RKO (cell line): ENCODE measurements around the gene PPEF1.
A peak's percentile ranks its signal among the peaks of the same experiment; 100 is the strongest.
"Not testable (repeated sequence)": the region's sequence is repeated elsewhere in the genome, so short reads cannot be mapped to it uniquely, and the experiment has no call there.

Source experiments
- DNase-seq: peaks from one replicate; pipeline ENCODE4 v3.0.0-alpha.2; 2016; ENCODE audit warnings: low spot score

PPEF1 gene

DNA sequence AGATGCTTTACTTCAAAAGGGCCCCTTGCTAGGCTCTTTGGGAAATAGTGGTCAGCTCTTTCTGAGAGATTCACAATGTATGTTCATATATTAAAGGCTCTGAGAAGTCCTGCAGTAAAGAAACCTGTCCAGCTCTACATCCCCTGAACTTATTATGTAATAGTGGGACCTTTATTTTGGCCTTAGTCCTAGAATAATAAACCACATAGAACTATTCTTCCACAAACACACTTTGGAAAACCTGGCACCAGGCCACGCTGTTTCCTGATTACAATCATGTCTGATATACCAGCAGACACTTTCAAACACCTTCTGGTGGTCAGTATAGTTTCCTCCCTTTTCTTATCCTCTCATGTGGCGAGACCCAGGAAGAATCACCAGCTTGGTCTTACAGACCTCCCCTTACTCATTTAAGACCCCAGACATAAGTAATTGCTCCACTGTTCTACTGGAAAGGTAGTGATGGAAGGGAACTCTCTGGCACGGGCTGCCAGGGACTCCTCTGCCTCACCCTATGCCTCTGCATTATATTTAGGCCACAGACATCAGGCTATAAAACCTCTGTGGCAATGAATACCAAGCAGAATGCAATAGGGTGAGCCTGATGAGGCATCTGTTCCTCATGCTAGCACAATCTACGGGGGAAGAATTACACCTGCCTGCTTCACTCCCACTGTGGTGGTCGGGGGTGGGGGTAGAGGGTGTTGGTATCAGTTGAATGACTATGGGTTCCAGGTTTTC, 5.7 kb upstream of the PPEF1 start:
- DNase-seq = no peak

DNA sequence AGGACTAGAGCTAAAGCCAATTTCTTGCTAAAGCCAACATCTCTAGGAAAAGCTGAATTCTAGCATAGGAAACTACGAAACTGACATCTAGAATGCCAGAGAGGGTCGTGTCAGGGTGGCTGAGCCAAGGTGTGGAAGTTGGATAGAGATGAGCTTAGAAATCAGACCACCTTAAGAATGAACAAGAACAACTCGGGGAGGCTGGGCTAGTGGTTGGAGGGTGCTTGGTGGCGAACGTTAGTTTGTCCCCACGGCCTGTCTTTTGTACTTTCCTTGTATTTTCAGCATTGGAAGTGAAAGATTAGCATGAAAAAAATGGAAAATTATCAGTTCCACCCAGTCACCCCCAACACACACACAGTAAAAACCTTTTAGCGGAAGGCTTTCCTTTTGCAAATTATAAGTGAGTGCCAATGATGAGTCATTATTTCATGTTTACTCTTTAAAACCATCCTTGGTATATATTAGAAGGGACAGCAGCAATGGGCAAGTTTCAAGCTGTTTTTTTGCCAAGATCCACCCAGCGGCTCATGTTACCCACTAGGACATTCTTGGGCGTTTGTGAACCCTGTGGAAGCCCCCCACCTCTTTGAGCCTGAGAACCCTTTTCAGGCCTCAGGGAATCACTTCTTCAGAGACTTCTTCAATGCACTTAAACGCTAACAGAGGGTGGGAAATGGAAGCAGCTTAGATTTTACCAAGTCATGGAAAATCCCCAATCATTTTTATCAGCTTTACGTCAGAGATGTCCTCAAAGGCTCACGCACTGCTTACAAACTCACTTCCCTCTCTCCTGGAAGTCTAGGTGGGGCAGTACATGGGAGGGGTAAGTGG, 4.9 kb upstream of the PPEF1 start:
- no peak for DNase-seq

DNA sequence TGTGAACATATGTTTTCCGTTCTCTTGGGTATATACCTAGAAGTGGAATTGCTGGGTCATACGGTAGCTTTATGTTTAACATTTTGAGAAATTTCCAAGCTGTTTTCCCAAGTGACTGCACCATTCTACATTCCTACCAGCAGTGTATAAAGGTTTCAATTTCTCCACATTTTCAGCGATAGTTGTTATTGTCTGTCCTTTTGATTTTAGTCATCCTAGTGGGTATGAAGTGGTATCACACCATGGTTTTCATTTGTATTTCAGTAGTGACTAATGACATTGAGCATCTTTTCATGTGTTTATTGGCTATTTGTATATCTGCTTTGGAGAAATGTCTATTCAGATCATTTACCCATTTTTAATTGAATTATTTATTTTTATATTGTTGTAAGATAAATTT, 2.4 kb downstream of the PPEF1 start:
- DNase-seq = no peak

DNA sequence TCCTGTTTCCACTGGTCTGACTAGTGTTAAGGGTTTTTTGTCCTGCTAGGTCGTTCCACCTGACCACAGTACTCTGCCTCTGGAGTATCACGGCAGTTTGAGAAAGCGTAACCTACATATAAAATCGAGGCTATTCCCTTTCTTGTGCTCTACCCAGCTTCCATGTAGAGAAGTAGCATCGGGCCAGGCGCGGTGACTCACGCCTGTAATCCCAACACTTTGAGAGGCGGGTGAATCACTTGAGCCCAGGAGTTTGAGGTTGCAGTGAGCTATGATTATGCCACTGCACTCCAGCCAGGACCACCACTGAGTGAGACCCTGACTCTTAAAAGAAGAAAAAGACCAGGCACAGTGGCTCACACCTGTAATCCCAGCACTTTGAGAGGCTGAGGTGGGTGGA, 7.5 kb downstream of the PPEF1 start:
- peak; percentile 13 for DNase-seq

DNA sequence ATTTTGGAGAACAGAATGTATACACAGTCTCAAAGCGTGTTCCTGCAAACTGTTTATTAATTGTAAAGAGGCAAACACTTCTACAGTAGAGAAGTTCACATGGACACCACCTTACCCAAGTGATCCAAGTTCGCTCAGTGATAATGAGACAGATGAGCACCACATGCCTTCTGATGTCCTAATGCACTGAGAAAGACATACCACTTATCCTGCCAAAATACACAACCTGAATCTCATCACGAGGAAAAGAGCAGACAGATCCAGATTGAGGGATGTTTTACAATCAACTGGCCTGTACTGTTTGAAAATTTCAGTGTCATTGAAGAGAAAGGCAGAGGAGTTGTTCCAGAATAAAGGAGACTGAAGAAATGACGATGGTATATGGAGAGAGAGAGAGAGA, 12.4 kb downstream of the PPEF1 start:
- DNase-seq = no peak

DNA sequence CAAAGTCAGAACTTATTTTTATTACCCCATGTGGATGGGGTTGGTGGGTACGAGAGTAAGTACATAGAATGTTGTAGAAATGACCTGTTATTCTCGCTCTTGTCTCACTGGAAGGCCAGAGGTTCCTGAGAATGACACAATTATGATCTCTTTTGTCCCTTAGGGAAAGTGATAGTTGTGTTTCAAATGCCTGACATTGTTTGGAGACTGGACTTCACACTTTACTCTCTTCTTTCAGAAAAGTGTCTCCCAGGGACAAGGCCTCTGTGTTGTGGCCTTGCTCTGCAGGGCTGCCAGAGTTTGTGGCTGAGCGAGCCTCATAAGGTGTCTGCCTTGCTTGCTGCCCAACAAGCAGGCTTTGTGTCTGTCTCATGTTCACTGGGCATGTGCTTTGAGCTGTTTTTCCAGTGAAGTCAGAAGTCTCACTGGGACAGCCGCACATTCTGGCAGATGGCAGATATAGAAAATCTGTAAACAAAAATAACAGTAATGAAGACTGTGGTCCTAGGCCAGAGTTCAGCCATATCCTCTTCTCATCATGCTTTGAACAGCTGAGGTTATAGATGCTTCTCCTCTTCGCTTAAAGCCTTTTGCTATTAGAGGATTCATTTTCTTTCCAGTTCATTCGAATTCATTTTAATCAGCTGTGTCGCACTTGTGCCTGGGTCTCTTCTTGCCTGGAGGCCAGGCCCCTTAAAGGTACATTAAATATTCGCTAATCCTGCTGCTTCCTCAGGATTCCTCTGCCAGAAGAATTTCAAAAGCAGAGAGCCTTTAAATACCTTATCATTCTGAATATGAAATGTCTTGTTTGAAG, 14.4 kb downstream of the PPEF1 start:
- no peak for DNase-seq

DNA sequence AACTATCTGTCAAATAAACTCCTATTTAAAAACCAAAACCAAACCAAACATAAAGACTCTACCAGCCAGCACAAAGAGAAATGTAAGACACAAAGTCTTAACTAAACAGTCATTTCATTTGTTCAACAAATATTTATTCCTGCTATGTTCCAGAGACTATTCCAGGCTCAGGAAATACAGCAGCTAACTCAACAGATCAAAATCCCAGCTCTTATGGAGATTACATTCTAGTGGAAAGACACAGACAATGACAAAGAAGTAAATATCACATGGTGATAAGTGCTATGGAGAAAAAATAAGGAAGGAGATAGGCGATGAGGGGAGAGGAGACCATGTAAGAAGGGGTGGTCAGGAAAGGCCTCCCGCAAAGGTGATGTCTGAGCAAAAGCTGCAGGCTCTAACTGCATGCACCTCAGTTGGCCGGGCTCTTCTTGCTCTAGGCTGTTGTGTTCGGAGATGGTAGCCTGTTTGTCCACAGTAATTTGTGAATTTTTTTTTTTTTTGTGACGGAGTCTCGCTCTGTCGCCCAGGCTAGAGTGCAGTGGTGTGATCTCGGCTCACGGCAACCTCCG, 15.1 kb downstream of the PPEF1 start:
- no peak for DNase-seq

DNA sequence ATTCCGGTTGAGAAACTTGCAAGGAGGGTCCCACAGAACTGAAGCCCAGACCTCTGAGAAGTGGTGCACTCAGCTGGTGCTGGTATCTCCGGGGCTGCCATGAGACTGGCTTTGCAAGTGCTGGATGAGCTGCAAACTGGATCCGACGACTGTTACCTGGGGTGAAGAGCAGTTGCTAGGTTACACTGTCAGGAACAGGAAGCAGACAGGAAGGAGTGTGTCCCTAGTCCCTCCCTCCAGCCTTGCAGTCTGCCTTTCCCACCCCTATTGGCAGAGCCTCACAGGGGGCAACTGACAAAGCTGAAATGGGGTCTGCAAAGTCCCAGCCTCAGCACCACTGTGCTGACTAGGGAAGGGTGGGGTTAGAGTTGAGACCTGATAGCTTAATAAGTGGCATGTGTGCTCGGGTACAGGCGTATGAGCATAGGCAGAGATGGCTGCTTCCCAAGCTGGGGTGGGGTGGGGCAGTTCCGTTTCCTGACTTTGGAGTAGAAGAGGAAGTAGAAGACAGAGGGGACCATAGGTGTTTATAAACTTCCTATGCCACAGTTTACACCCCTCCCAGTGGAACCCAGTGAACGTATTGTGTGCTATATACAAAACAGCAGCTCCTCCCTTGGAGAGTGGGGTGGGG, 18.0 kb downstream of the PPEF1 start:
- no peak for DNase-seq

DNA sequence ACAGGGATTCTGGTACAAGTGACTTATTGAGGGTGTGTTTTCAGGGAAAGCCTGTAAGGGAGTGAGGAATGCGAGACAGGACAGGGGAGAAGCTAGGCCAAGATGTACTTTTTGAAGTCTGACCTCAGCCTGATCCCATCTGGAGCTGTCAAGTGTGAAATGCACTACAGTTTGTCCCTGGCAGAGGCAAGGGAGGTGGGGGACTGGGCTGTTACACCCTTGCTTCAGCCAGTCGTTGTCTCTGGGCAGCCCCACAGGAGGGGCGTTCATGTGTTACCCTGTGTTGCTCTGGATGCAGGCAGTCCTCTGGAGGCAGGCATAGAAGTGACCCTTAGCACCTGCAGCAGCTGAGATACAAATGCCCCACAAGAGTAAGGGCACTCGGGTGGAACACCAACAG, 25.8 kb downstream of the PPEF1 start:
- no peak for DNase-seq

DNA sequence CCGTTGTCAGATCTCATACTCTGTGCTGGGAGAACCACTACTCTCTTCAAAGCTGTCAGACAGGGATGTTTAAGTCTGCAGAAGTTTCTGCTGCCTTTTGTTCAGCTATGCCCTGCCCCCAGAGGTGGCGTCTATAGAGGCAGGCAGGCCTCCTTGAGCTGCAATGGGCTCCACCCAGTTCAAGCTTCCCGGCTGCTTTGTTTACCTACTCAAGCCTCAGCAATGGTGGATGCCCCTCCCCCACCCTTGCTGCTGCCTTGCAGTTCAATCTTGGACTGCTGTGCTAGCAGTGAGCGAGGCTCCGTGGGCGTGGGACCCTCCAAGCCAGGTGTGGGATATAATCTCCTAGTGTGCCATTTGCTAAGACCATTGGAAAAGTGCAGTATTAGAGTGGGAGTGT, 32.2 kb downstream of the PPEF1 start:
- DNase-seq = not testable (repeated sequence)

DNA sequence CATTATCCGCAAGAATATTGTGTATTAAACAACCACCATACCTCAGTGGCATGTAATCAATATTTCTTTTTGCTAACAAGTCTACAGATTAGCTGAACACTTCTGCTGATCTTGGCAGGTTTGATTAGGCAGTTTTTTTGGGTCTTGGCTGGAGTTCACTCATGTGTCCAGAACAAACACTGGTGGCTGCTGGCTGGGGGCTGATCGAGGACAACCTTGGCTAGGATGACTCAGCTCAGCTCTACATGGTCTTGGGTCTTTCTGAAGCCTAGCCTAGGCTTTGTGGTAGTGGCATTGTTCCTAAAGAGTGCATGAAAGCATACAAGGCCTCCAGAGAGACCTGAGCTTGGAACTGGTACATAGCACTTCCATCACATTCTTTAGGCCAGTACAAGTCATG, 41.1 kb downstream of the PPEF1 start:
- no peak for DNase-seq

DNA sequence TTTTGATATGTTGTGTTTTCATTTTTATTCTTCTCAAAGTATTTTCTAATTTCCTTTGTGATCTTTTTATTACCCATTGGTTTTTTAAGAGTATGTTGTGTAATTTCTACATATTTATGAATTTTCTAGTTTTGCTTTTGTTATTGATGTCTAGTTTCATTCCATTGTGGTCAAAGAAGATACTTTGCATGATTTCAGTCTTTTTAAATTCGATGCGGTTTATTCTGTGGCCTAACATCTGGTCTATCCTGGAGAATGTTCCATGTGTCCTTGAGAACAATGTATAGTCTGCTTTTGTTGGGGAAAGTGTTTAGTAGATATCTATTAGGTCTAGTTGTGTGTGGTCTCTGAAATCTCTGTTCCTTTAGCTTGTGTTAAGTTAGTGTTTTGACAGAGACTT, 46.2 kb downstream of the PPEF1 start:
- DNase-seq = no peak

DNA sequence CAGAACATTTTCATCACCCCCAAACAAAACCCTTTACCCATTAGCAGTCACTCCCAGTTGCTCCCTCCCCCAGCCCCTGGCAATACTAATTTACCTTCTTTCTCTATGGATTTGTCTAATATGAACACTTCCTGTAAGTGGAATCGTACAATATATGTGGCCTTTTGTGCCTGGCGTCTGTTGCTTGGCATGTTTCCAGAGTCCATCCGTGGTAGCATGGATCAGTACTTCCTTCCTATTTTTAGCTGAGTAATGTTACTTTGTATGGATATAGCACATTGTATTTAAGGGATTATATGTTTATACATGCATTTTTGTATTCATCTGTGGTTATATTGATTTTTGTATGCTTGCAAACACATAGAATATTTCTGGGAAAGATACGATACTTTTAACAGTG, 48.2 kb downstream of the PPEF1 start:
- DNase-seq = no peak

DNA sequence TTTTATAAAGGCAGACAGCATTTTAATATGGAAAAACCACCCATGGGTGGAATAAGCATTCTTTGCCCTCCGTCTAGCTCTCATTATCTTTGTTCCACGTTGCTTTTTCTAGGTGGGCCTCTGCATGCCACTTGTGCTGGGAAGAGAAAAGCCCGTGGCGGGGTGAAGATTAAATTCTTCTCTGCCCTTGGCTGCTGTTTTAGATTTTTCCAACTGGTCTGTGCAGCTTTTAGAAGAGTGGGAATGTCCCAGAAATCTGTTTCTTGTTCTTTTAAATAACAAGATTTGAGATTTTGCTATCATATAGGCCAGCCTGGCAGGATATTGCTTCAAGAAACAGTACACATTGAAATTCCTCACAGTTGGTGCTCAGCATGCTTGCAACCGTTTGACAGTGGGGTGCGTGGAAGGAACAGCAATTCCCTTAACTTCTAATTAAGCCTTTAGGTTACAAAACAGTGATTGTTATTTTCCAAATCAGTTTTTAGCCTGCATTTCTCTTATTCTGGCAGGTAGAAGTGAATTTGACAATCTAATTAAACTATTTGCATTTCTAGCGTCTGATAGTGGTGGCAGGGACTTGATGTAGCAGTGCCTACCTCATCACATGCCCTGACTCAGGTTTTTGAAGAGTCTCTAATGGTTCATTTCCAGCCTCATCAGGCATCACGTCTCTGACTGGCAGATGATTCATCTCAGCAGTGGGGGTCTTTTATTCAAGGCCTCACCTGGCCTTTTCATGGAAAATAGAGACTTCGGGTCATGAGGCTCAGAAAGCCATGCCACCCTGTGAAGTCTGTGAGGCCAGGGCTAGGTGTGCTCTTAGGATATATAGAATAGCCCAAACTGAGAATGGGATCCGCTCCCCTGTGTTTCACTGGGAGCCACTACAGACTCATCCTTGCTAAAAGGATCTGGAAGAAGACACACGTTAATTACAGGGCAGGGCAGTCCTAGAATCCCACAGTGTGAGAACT, 50.8 kb downstream of the PPEF1 start:
- DNase-seq = no peak

DNA sequence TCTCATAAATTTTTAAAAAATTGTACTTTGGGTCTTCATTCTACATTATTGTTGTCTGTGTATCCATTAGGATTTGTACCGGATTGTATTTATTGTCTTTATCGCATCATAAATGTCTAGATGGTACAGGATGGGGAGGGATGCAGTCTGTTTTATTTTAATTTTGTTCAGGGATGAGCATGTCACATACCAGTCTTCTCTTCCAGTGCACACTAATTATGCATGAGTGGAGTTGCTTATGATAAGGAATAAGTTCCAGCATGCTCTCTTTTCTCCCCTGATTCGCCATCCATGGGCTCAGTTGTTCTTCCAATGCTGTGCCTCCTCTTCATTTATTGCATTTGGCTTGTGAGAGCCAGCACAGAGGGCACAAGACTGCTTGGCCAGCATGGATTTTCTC, 54.3 kb downstream of the PPEF1 start:
- DNase-seq = no peak

DNA sequence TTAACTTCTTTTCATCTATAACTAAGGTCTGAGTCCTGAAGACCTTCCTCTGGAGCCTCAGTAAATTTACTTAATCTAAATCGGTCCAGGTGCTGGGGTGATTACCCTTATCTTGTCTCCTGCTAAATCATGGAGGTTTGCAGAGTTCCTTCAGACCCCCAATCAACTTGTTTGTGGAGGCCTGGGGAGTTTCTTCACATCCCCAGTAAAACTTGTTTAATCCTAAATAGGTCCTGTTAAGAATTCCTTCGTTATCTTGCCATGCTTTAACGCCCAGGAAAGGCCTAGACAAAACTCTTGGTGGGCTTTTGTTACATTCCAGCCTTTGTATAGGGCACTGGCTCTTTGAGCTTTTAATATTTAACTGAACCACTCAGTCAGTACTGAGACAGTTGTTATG, 55.7 kb downstream of the PPEF1 start:
- DNase-seq = not testable (repeated sequence)

DNA sequence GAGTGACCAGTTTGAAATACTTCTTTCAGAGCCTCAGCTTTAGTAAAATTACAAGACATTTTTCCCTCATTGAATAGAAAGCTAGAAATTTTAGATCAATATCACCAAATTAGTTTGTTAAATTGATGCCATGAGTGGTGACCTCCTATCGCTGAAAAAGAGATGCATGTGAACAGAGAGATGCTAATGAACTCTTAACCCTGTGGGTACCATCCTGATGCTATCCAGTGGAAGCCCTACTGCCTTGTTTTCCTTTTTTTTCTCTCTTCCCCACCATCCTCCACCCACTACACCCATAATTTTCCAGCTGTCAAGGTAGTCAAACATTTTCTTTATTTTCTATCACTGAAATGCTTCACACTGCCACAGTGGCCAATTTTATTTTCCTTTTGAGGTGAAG, 61.9 kb downstream of the PPEF1 start:
- DNase-seq = no peak

DNA sequence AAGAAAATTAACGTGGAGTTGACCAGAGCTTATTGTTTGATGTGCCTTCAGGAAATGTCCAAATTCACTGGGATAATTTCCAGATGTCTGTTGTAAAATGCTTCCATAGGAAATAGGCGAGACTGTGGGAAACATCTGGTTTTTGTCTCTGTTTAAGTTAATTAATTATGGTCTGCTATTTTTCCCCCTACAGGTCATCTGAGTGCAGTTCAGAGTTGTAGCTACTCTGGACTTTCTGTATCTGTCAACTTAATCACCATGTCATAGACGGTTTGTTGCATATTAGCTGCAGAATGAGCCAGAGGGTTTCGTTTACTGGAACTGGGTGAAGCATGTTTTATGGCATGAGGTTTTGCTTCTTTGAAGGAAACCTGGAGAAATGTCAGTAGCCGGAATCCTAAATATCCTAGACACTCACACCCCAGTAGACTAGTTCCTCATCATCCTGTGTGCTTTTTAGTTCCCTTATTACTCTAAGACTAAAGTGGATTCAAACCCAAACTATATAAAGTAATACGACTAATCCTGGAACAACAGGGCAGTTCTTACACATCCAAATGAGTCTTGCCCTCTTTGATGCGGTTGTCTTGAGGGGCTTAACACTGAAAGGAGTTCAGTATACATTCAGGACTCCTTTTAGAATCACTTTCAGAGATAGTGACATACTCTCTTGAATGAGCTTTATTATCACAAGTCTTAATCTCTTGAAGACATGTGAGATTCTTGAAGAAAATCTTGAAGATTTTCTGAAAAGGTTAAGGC, 62.5 kb downstream of the PPEF1 start:
- no peak for DNase-seq

DNA sequence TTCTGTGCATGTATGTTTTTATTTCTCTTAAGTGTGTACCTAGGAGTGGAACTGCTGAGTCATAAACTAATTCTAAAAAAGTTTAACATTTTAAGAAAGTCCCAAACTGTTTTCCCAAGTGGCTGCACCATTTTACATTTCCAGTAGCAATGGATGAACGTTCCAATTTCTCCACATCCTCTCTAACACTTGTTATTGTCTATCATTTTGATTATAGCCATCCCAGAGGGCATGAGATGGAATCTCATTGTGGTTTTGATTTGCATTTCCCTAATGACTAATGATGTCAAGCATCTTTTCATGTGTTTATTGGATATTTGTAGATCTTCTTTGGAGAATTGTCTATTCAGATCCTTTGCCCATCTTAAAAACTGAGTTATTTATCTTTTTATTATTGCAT, 82.5 kb downstream of the PPEF1 start:
- DNase-seq = no peak

DNA sequence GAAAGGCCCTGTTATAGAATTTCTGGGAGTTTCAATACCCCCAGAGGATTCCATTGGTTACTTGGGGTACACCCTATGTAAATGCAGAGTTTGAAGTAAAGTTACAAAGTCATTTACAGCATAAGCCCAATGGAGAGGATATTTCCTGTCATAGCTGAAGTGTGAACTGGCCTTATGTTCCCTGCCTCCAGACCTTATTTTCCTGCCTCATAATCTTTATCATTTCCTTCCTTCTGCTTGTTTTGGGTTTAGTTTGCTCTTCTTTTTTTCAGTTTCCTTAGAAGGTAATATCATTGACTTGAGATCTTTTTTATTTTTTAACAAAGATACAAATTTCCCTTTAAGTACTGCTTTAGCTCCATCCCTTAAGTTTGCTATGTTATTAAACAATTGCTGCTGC, 85.4 kb downstream of the PPEF1 start:
- DNase-seq = no peak
